GM12875 (cell line): ENCODE data around the gene SDR42E1.

ENCODE experiments used
- H3K4me3 ChIP-seq: one replicate; pipeline ENCODE4 v1.5.1; 2011; ENCODE audit warnings: low read depth, low read length, control low read depth
- CTCF ChIP-seq: IDR thresholded peaks from 2 replicates; pipeline ENCODE4 v1.5.1; 2011; ENCODE audit warnings: low read depth, mild to moderate bottlenecking, control low read depth, inconsistent platforms, low read length, moderate library complexity, borderline replicate concordance; ENCODE audit not compliant: insufficient read depth

Gene SDR42E1

DNA sequence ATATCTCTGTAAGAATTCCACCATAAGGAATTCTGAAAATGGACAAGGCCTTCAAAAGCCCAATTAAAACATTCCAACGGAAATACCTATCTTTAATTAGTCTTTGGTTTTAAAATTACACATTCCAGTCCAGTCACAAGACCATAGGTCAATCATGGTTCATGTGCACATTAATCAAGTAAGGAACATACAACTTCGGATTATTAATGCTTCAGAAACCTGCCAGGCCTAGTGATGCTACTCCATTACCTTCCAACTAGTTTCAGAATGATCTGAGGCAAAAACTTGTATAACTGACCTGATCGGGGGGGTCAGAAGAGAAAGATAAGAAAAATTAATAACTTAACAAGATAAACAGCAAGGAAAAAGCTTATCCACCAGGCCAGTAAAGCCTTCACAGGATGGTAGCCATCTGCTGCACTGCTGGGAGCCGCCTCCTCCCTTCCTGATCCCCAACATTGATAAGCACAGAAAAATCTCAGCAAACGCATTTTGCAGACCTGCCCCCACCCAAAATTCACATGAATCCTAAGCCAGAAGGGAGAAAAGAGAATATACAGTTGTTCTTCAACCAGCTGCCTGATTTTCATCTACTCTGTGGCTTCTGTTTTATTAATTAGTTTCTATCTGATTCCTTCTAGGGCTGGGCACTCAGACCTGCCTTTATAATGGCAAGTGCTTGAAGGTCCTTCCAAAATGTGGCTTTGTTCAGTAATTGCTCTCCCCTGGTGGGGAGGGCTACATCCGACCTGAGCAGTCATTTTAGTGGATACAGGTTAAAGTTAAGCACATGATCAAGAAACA is 6.0 kb downstream of the SDR42E1 start:
- no peak for TF ChIP-seq CTCF
- no peak overlapping the region for H3K4me3 ChIP-seq

- no peak overlapping the region for H3K4me3 ChIP-seq
- no peak for TF ChIP-seq CTCF
Observed at GRCh38 chr16:82004601-82005000, 6.7 kb downstream of the SDR42E1 start.

GRCh38 chr16:82002831-82003230 is 8.4 kb downstream of the SDR42E1 start:
- TF ChIP-seq CTCF: no peak
- H3K4me3 ChIP-seq: no peak overlapping the region

GRCh38 chr16:81997738-81998137 is 13.5 kb downstream of the SDR42E1 start:
- TF ChIP-seq CTCF: no peak
- no peak overlapping the region for H3K4me3 ChIP-seq

GRCh38 chr16:81996664-81997509 is 14.4 kb downstream of the SDR42E1 start:
- H3K4me3 ChIP-seq: no peak overlapping the region
- no peak for TF ChIP-seq CTCF

DNA sequence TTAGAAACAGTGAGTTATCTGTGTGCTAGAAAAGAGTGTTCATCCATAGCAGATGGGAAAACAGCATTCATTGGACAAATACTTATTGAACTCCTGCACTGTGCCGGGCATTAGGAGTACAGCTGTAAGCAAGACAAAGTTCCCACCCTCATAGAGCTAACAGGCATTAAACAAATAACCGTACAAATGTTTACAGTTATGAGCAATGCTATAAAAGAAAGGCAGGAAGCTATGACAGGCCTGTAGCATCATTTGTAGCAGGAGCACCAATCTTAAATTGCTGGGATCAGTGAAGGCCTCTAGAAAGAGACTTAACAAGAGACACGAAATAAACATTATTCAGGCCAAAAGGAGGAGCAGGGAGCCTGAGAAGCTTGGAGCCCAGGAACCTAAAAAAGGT is 15.6 kb downstream of the SDR42E1 start:
- TF ChIP-seq CTCF: no peak
- no peak overlapping the region for H3K4me3 ChIP-seq
